GM19240 (cell line): ENCODE measurements around the gene PRKN.

Experiments
- DNase-seq: peaks from one replicate; pipeline ENCODE4 v3.0.0; 2011; ENCODE audit warnings: low spot score; ENCODE audit not compliant: insufficient read length

Gene PRKN

GRCh38 chr6:161435748-161436070, 1291.9 kb downstream of the PRKN start:
- no peak for DNase-seq

GRCh38 chr6:161434921-161435747, 1292.4 kb downstream of the PRKN start:
- no peak for DNase-seq

GRCh38 chr6:161434350-161434749, 1293.2 kb downstream of the PRKN start:
- DNase-seq: no peak

- DNase-seq: no peak
These were observed 1295.0 kb downstream of the PRKN start for GRCh38 chr6:161432546-161432945.

GRCh38 chr6:161429921-161430490, 1297.6 kb downstream of the PRKN start:
- DNase-seq: no peak

- DNase-seq: no peak
These were observed 1303.1 kb downstream of the PRKN start for GRCh38 chr6:161424421-161424820.

GRCh38 chr6:161422710-161423680, 1304.6 kb downstream of the PRKN start:
- DNase-seq: no peak

GRCh38 chr6:161418463-161418945, 1309.1 kb downstream of the PRKN start:
- DNase-seq: peak; percentile 14

- DNase-seq: no peak
These were observed 1309.7 kb downstream of the PRKN start for GRCh38 chr6:161417717-161418462.

GRCh38 chr6:161415302-161415855, 1312.2 kb downstream of the PRKN start:
- DNase-seq: no peak

- DNase-seq: no peak
These were observed 1312.9 kb downstream of the PRKN start for GRCh38 chr6:161414707-161415106.

- no peak for DNase-seq
These were observed 1313.4 kb downstream of the PRKN start for GRCh38 chr6:161414180-161414579.

- no peak for DNase-seq
These were observed 1314.2 kb downstream of the PRKN start for GRCh38 chr6:161413355-161413771.

- DNase-seq: no peak
These were observed 1314.8 kb downstream of the PRKN start for GRCh38 chr6:161412795-161413194.

- DNase-seq: no peak
These were observed 1316.2 kb downstream of the PRKN start for GRCh38 chr6:161411265-161411944.

- DNase-seq: no peak
These were observed 1316.8 kb downstream of the PRKN start for GRCh38 chr6:161410736-161411135.

GRCh38 chr6:161410076-161410475, 1317.5 kb downstream of the PRKN start:
- DNase-seq: no peak

- DNase-seq: no peak
These were observed 1318.2 kb downstream of the PRKN start for GRCh38 chr6:161409353-161409752.

GRCh38 chr6:161408041-161408440, 1319.5 kb downstream of the PRKN start:
- DNase-seq: no peak

GRCh38 chr6:161407581-161407980, 1320.0 kb downstream of the PRKN start:
- no peak for DNase-seq
